Stimulated activated CD8-positive, alpha-beta memory T cell treated with anti-CD3 and anti-CD28 coated beads, Interleukin-15, amount 100 ng/mL, for 24 hours (primary cell): Measurements from ENCODE around the gene CALHM4.

Experiments used
- DNase-seq: peaks from one replicate; pipeline ENCODE4 v3.0.0-alpha.2; 2020; ENCODE audit warnings: low read depth

CALHM4 gene, protein sequence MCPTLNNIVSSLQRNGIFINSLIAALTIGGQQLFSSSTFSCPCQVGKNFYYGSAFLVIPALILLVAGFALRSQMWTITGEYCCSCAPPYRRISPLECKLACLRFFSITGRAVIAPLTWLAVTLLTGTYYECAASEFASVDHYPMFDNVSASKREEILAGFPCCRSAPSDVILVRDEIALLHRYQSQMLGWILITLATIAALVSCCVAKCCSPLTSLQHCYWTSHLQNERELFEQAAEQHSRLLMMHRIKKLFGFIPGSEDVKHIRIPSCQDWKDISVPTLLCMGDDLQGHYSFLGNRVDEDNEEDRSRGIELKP

GRCh38 chr6:116553451-116553850 is at the start of gene CALHM4:
Gene CALHM4, plus strand, starts transcription at chr6:116553751. Its CDS starts 43 bp downstream, at chr6:116553794.
- no peak for DNase-seq

- DNase-seq = no peak
Observed at GRCh38 chr6:116507324-116507723, 46.2 kb upstream of the CALHM4 start.

DNA sequence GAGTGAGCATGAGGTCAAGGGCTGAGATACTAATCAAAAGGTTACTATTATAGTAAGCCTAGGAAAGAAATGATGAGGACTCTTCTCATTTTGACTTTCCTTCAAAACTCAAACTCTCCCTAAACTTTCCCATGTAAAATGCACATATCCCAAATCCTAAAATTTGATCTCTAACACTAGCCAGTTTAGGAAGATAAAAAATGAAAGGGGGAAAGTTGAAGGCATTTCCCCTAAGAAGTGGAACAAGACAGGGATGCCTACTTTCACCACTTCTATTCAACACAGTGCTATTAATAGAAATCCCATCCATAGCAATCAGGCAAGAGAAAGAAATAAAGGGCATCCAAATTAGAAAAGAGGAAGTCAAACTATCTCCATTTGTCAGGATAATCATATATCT is 45.0 kb upstream of the CALHM4 start:
- no peak for DNase-seq

GRCh38 chr6:116511424-116512110 is 42.0 kb upstream of the CALHM4 start, which contains the start of gene CALHM5:
Gene CALHM5, plus strand, starts transcription at chr6:116511639. Its CDS starts 58 bp downstream, at chr6:116511697.
- no peak for DNase-seq

GRCh38 chr6:116512111-116512559 is 41.4 kb upstream of the CALHM4 start:
- no peak for DNase-seq

DNA sequence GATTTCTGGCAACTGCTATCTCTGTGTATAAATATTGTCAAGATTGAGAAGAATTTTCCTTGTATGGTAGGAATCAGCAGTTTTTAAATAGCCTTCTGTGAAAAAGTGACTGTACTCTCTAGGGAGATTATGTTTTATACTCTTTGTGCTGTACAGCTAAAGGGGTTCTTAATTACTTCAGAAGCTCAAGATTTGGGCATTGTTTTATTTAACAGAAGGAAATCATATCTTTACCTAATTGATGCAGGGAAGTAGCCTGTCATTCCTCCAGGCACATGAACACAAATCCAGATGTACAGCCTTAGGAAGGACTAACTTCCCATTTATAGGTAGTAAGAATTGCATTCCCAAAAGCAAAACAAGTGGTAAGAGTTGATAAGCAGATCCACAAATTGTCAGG is 40.8 kb upstream of the CALHM4 start:
- DNase-seq = no peak

GRCh38 chr6:116513224-116513875 is 40.2 kb upstream of the CALHM4 start:
- no peak for DNase-seq

- DNase-seq = no peak
Observed at GRCh38 chr6:116514111-116514510, 39.4 kb upstream of the CALHM4 start.

DNA sequence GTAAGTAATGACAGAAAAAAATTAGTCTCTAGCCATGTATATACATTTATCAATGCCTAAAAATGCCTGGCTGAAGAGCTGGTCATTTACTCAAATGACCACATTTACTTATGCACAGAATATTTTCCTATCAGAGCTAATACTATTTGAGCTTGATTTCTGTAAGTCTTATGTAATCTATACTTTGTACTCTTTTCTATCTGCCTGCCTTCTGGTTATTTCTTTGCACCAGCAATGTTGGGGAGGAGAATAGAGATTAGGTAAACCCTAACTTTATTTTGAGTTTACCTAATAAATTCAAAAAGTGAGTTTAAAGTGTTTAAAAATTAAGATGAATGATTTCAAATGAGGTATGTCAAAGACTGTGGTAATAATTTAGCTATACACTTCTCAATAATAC is 38.4 kb upstream of the CALHM4 start:
- no peak for DNase-seq

GRCh38 chr6:116518621-116519368 is 34.8 kb upstream of the CALHM4 start:
- no peak for DNase-seq

GRCh38 chr6:116522896-116523295 is 30.7 kb upstream of the CALHM4 start:
- no peak for DNase-seq

DNA sequence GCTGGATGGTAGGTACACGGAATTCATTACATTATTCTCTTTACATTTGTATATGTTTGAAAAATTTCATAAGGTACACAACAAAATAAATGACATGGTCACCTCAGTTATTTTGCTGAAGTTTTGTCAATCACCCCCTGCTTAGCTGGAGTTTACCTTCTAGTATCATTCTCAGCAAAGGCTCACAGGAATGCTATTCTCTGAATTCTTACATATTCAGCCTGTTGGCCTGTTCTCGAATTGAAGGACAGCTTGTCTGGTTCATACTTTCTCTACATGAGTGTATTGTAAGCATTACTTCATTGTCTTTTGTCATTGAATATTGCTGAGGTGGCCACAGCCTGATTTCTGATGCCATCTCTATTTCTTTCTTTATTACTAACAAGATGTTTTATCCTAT is 29.3 kb upstream of the CALHM4 start:
- DNase-seq = no peak

- no peak for DNase-seq
Observed at GRCh38 chr6:116528133-116528532, 25.4 kb upstream of the CALHM4 start.

DNA sequence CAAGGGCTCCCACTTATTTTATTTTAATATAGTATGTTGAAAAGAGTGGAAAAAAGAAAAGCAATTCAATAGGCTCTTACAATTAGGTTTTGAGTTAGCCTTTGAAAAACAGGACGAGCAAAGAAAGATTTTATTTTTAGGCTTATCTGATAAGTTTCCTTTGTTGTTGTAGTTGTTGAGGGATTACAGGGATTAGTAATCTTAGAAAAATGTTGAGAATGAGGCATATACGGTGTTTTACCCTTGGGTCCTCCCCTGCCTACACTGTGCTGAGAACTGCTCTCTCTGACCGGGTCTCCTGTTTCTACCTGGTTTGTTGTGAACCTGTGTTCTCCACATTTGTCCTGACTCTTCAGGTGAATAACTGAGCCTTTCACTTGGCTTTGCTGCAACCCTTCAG is 24.8 kb upstream of the CALHM4 start:
- DNase-seq = no peak

DNA sequence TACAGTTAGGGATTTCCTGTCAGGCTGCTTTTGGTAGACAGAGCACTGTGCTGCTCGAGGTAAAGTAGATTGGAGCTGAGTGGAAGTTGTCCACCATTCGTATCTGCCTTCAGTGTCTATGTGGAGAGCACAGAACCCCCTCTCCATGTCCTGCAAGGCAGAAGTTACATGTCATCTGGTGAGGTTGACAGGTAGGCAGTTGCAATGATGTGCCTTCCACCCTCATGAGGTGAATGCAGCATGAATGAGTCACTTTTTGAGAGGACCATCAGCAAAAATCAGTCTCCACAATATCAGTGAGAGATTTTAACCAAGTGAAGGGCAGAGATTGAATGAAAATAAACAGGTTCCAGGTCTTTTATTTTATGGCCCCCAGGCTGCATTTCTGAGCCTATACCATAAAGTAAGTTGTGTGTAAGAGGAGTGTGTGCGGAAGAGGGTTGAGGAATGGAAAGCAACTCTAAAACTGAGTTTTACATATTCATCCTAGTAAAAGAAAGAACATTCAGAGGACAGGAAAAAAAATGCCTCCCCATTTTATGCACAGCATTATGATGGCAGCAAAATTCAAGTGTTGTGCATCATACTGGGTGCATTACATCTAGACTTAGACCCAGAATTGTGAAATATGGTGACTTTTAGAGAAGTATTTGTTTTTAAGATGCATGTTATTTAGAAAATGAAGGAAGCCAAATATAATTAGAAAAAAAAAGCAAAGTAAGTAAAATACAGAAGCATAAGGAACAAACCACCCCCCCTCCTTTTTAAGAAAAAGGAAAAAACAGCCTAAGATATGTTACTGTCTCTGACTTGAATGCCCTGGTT is 23.9 kb upstream of the CALHM4 start:
- no peak for DNase-seq

DNA sequence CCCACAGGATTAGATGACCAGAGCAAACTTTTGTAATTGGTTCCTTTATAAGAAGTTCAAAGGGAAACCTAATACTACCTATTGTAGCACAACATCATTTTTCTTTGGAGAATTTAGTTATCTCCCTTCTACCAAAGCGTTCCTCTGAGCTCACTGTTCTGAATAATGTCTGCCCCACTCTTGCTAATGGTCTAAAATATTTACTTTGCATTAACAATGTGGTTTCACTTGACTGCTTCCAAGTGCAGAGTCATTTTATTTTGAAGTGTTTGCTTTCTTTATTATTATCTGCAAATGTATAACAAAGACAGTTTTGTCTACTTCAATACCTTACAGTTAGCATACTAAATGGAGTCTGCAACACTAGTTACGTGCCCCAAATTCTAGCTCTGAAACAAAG is 23.1 kb upstream of the CALHM4 start:
- no peak for DNase-seq

DNA sequence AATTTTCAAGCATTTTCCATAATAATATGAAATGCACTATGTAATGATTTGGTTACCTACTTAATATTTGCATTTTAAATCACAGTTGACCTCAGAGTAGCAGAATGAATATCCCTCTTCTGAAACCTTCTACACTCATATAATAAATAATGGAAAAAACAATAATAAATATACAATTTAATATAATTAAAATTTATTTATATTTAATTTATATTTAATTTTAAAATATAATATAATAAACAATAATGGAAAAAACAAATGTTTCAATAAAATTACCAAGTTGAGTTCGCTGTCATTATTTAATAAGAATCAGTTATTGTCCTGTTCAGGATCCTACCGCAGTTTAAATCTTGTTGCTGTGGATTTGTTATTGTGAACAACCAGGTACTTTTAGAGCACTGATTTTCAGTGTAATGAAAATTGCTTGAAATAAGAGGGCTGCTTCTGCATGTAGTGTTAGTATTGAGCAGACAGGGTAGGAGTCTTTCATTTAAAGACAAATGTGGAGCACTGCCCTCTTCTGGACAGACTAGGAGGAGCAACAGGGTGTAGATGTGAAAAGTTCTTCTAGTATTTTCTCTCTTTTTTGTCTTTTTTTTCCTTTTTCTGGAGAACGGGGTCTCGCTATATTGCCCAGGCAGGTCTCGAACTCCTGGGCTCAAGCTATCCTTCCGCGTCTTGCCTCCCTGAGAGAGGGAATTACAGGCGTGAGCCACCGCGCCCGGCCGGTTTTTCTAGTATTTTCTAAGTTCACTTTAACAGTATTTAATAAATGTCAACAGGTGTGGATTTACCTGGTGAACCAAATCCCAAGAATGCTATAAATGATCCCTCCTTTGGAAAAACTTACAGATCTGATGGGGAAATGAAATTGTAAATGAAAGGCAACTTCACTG is 21.6 kb upstream of the CALHM4 start:
- no peak for DNase-seq

DNA sequence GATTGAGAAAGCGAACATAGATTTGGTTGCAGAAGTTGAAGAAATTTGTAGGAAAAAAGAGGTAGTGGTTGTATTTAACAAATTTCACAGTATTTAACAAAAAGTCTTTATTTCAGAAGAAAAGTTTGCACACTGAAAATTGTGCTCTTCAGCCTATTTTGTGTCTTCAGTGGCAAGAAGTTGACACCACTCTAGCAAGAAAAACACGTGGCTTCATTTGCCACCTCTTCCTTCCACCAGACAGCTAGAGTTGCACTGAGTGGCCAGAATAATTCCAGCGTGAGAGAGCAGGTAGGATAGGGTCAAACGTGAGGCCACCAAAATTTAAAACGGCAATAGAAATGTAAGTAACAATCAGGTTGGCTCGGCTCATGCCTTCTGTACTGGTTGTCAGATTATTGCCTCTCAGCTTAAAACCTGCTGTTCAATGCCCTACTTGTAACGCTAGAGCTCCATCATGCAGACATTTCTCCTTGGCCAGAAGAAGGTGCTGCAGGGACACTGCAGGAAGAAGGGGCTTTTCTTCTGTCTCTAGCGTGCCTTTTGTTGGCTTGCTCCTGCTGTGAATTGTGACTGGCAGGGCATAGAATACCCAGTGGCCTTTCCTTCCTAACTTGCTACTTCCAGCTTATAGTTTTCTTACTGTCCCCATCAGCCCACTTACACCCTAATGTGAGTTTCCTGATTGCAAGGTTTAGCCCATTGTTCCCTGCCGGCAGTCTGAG is 20.2 kb upstream of the CALHM4 start:
- DNase-seq = no peak

GRCh38 chr6:116535109-116535508 is 18.4 kb upstream of the CALHM4 start:
- DNase-seq = no peak

DNA sequence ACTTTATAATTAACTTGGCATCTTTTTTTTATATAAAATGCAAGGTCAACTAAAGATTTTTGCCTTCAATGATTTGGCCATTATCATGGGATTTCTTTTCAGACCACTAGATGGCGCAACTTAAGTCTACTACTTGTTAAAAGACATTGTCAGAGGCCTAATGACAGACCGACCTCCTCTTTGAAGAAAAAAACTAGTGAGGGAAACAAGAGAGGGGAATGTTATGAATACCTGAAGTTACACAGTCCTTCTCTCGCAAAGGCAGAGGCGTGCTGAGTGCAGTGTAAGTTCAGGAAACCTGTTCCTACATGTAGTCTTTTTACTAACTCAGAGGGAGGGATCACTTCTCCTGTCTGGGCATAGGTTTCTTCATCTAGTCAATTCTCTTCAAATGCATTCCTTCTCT is 17.3 kb upstream of the CALHM4 start:
- no peak for DNase-seq
